Keratinocyte (primary cell): ENCODE data around the gene SEC16A. TPM values are rescaled to one million over a fixed set of nuclear protein-coding genes. Genes with fewer than 3 reads are reported as not detected.

Source experiments
- DNase-seq: peaks from one replicate; pipeline ENCODE4 v3.0.0-alpha.2; 2011; ENCODE audit warnings: low read depth, missing footprints, low spot score
- FAIRE-seq: peaks from 2 replicates; lab custom pipeline; 2011; peaks lifted over from hg19 to GRCh38; lab: Jason Lieb, UNC
- H2AFZ ChIP-seq: 2 replicates; pipeline ENCODE4 v1.6.0; 2012; ENCODE audit warnings: low read length, control low read depth, inconsistent platforms; ENCODE audit not compliant: control insufficient read depth
- H3K27ac ChIP-seq: 2 replicates; pipeline ENCODE4 v1.5.1; 2011; ENCODE audit warnings: low read length; ENCODE audit not compliant: control insufficient read depth, insufficient read depth
- H3K27me3 ChIP-seq: 3 replicates; pipeline ENCODE4 v1.6.0; 2011; ENCODE audit warnings: low read length; ENCODE audit not compliant: control insufficient read depth, insufficient read depth; ENCODE audit errors: extremely low read depth
- H3K36me3 ChIP-seq, 2 experiments: 2 replicates in 1 of 2; 3 replicates in 1 of 2; pipeline ENCODE4 v1.5.1; 2011; ENCODE audit warnings: low read length in 2 of 2, mild to moderate bottlenecking in 1 of 2; ENCODE audit not compliant: control insufficient read depth in 2 of 2, insufficient read depth in 2 of 2; ENCODE audit errors: extremely low read depth in 1 of 2
- H3K4me1 ChIP-seq: 3 replicates; pipeline ENCODE4 v1.5.1; 2011; ENCODE audit warnings: low read length; ENCODE audit not compliant: control insufficient read depth, insufficient read depth; ENCODE audit errors: extremely low read depth
- H3K4me2 ChIP-seq: 3 replicates; pipeline ENCODE4 v1.6.0; 2011; ENCODE audit warnings: low read depth, low read length; ENCODE audit not compliant: control insufficient read depth, insufficient read depth; ENCODE audit errors: extremely low read depth
- H3K4me3 ChIP-seq, 3 experiments: fragments of 200-600 bp in 1 of 3; sonication (generic) in 1 of 3; 2 replicates in 2 of 3; 3 replicates in 1 of 3; pipeline ENCODE4 v1.5.1; 2011 to 2016; ENCODE audit warnings: low read length in 3 of 3, mild to moderate bottlenecking in 3 of 3, control low read depth in 2 of 3, inconsistent platforms in 1 of 3, low read depth in 1 of 3, mixed read lengths in 1 of 3, mixed run types in 1 of 3, moderate library complexity in 1 of 3; ENCODE audit not compliant: control insufficient read depth in 2 of 3, insufficient read depth in 2 of 3; ENCODE audit errors: extremely low read depth in 1 of 3
- H3K79me2 ChIP-seq: 2 replicates; pipeline ENCODE4 v1.6.0; 2012; ENCODE audit warnings: low read length; ENCODE audit not compliant: control insufficient read depth, insufficient read depth
- H3K9ac ChIP-seq: 3 replicates; pipeline ENCODE4 v1.6.0; 2011; ENCODE audit warnings: low read length; ENCODE audit not compliant: control insufficient read depth, insufficient read depth; ENCODE audit errors: extremely low read depth
- H3K9me1 ChIP-seq: 3 replicates; pipeline ENCODE4 v1.6.0; 2011; ENCODE audit warnings: low read length; ENCODE audit not compliant: control insufficient read depth, insufficient read depth; ENCODE audit errors: extremely low read depth
- H3K9me3 ChIP-seq: 2 replicates; pipeline ENCODE4 v1.5.1; 2012; ENCODE audit warnings: low read depth, low read length; ENCODE audit not compliant: control insufficient read depth
- H4K20me1 ChIP-seq: 3 replicates; pipeline ENCODE4 v1.6.0; 2011; ENCODE audit warnings: low read length; ENCODE audit not compliant: control insufficient read depth, insufficient read depth; ENCODE audit errors: extremely low read depth
- EZH2 ChIP-seq: IDR thresholded peaks from one replicate; pipeline ENCODE4 v1.6.1; 2012; ENCODE audit warnings: inconsistent platforms, mild to moderate bottlenecking, low read length, moderate library complexity
- dilution Hi-C: fragments of 300-500 bp; cut with MboI; formaldehyde crosslinking; loops from one replicate; pipeline ENCODE4 v1.7.0; 2020; ENCODE audit warnings: low sequenced_read_pairs; ENCODE audit not compliant: extremely low pct_ligation_motif_present
- polyA plus RNA-seq, 5 experiments: library from polyadenylated mRNA; depleted of rRNA in 3 of 5; stranded (reverse) in 3 of 5; stranded (forward) in 1 of 5; unstranded in 1 of 5; fragments of >200 nt; gene quantifications; 1 replicate in 1 of 5; 2 replicates in 3 of 5; 3 replicates in 1 of 5; pipeline versions ENCODE4 v1.2.1 to v1.2.3, GENCODE V29; 2011 to 2012; ENCODE audit warnings: missing spikeins in 2 of 5, low read depth in 1 of 5, low replicate concordance in 1 of 5
- TF ChIP-seq, protein P1 (sequence below), 3 experiments: IDR thresholded peaks in 1 of 3; conservative IDR thresholded peaks in 1 of 3; optimal IDR thresholded peaks in 1 of 3; 2 replicates in 2 of 3; 3 replicates in 1 of 3; pipeline versions ENCODE3 to v1.5.1; 2011; ENCODE audit warnings: low read length in 3 of 3, mild to moderate bottlenecking in 3 of 3, moderate library complexity in 2 of 3, control low read depth in 1 of 3, inconsistent platforms in 1 of 3; ENCODE audit not compliant: insufficient read depth in 2 of 3; ENCODE audit errors: extremely low read depth in 1 of 3

Gene SEC16A
- polyA plus RNA-seq, 1 donor (not counting 4 experiments of a cell fraction or from before 2014, with no cell fraction given) = 15.8 TPM

DNA sequence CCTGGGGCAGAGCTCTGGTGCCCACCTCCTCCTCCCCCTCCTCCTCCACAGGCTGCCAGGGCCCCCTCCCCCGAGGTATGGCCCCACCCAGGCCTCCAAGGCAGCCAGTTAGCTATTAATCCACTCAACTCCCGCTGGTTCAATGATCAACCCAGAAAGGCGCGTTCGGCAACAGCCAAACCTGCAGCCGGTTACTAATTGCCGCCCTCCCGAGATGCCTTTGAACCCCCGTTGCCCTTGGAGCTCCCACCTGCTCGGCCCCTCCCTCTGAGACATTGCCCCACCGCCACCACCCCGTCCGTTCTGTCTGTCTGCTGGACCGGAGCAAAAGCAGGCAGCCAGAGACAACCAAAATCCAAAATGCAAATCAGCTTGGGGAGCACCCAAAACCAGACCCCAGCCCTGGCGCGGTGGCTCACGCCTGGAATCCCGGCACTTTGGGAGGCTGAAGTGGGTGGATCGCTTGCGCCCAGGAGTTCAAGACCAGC lies 37.3 kb upstream of the SEC16A start:
- no peak overlapping the region for H3K4me3 ChIP-seq
- H3K27ac ChIP-seq = no peak overlapping the region
- peaks cover 50 to 54% of the 10 kb centered on the region in 2 experiments for H3K36me3 ChIP-seq
- H3K79me2 ChIP-seq = peaks cover 58% of the 10 kb centered on the region
- no peaks in the 10 kb centered on the region for H3K9me3 ChIP-seq
- H3K9me1 ChIP-seq = no peaks in the 10 kb centered on the region
- FAIRE-seq (no peak), DNase-seq (no peak)
- no peaks in the 10 kb centered on the region for H3K27me3 ChIP-seq
- H4K20me1 ChIP-seq = peaks cover 9% of the 10 kb centered on the region
- H3K4me1 ChIP-seq = no peaks in the 10 kb centered on the region
- H2AFZ ChIP-seq = no peak overlapping the region
- no peak for TF ChIP-seq EZH2
- TF ChIP-seq, protein P1, sequence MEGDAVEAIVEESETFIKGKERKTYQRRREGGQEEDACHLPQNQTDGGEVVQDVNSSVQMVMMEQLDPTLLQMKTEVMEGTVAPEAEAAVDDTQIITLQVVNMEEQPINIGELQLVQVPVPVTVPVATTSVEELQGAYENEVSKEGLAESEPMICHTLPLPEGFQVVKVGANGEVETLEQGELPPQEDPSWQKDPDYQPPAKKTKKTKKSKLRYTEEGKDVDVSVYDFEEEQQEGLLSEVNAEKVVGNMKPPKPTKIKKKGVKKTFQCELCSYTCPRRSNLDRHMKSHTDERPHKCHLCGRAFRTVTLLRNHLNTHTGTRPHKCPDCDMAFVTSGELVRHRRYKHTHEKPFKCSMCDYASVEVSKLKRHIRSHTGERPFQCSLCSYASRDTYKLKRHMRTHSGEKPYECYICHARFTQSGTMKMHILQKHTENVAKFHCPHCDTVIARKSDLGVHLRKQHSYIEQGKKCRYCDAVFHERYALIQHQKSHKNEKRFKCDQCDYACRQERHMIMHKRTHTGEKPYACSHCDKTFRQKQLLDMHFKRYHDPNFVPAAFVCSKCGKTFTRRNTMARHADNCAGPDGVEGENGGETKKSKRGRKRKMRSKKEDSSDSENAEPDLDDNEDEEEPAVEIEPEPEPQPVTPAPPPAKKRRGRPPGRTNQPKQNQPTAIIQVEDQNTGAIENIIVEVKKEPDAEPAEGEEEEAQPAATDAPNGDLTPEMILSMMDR (optimal IDR thresholded peaks at IDR 0.05 in 1 of 3, IDR thresholded peaks at IDR 0.05 in 1 of 3, conservative IDR thresholded peaks at IDR 0.05 in 1 of 3; ENCODE audit: extremely low read depth in 1 of 3, insufficient read depth in 2 of 3, low read length in 3 of 3) = no peak
- H3K4me2 ChIP-seq = no peak overlapping the region
- H3K9ac ChIP-seq = no peak overlapping the region
- dilution Hi-C loops = no loop called here

DNA sequence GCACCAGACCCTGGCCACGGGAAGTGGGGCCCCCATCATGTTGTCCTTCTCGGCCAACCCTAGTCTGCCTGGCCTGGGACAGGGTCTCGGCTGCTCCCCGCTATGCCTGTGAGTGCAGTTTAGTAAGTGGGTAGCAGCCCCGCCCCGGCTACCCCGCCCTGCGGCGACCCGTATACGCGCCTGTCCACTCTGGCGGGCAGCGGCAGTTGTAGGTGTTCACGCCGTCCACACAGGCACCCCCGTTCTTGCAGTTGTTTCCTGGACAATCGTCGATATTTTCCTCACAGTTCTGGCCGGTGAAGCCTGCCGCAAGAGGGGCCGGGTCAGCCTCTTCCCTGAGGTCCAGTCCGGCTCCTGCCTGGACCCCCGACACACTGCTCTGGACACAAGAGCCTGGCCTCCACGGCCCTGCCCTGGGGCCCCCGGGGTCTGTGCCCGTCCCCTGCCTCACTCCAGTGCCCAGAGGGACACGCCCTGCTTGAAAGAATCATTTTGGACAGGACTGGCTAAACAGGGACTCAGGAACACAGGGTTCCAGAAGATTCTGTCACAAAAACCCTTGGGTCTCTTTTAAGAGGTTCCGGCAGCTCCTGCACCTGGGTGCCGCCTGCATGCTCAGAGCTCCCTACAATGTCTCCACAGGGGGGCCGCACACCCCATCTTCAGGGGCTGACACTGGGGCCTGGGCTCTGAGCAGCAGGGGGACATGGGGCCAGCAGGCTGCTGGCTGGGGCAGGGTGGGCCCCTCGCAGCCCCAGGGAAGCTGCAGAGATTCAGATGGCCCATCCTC lies 36.6 kb upstream of the SEC16A start:
- FAIRE-seq = no peak
- no peaks in the 10 kb centered on the region for H3K27me3 ChIP-seq
- H3K36me3 ChIP-seq = peaks cover 52 to 57% of the 10 kb centered on the region in 2 experiments
- no peak overlapping the region for H3K27ac ChIP-seq
- H2AFZ ChIP-seq = no peak overlapping the region
- H4K20me1 ChIP-seq = peaks cover 6% of the 10 kb centered on the region
- H3K9ac ChIP-seq = no peak overlapping the region
- DNase-seq = no peak
- no peaks in the 10 kb centered on the region for H3K9me3 ChIP-seq
- TF ChIP-seq EZH2 = no peak
- TF ChIP-seq, protein P1 (optimal IDR thresholded peaks at IDR 0.05 in 1 of 3, IDR thresholded peaks at IDR 0.05 in 1 of 3, conservative IDR thresholded peaks at IDR 0.05 in 1 of 3; ENCODE audit: extremely low read depth in 1 of 3, insufficient read depth in 2 of 3, low read length in 3 of 3) = no peak
- peaks cover 55% of the 10 kb centered on the region for H3K79me2 ChIP-seq
- H3K4me2 ChIP-seq = no peak overlapping the region
- no peaks in the 10 kb centered on the region for H3K4me1 ChIP-seq
- H3K9me1 ChIP-seq = no peaks in the 10 kb centered on the region
- dilution Hi-C loops = no loop called here
- H3K4me3 ChIP-seq = no peak overlapping the region
